GM19455 (cell line): ENCODE measurements around the gene XAB2.
"Not testable (repeated sequence)": the region's sequence is repeated elsewhere in the genome, so short reads cannot be mapped to it uniquely, and the experiment has no call there.

ENCODE experiments used
- ATAC-seq: cut with Tn5 transposase; IDR thresholded peaks from one replicate; pipeline ENCODE4 v1.9.1; 2021; ENCODE audit not compliant: unreplicated experiment

Gene XAB2

GRCh38 chr19:7582446-7582845 is 46.9 kb downstream of the XAB2 start:
- no peak for ATAC-seq

DNA sequence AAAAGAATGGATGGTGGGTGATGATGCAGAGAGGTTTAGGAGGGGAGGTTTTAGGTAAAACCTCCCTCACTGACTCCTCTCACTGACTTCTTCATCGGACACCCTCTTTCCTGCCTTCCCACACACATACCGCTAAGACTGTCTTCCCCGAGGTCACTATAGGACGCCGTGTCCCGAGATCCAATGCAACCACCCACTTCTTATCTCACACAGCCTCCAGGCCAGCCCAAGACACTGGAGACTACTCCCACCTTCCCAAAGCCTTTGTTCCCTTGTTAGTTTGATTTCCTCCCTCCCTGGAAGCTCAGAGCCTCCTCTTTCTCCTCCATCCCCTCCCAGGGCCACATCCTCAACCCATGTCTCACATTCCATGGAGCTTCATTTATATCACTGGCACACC is 50.2 kb downstream of the XAB2 start:
- no peak for ATAC-seq

GRCh38 chr19:7578127-7578526 is 51.2 kb downstream of the XAB2 start:
- ATAC-seq, result no peak

- ATAC-seq, result not testable (repeated sequence)
These were observed 51.9 kb downstream of the XAB2 start for GRCh38 chr19:7577422-7577821.

DNA sequence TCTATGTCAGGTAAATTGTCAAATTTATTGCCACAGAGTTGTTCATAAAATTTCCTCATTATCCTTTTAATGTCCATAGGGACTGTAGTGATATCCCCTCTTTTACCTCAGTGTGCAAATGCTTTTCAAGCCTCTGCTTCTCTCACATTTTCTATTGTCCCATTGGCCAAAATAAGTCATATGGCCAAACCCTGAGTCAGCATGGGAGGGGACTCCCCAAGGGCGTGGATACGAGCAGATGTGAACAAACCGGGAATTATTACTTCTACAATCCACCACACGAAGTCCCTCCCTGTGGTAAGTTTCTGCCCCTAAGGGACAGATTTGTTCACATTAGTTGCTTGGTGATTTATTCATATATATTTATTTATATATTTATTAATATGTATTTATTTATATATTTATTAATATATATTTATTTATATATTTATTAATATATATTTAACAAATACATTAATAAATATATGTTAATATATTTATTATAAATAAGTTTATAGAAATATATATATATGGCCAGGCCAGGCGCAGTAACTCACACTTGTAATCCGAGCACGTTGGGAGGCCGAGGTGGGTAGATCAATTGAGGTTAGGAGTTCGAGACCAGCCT is 53.8 kb downstream of the XAB2 start:
- no peak for ATAC-seq

GRCh38 chr19:7570761-7571160 is 58.6 kb downstream of the XAB2 start:
- ATAC-seq, result no peak
